Head of caudate nucleus (tissue), 42 donors: ENCODE measurements around the gene IRF3.

Experiments
- DNase-seq, 42 donors: peaks; one replicate each; pipeline versions ENCODE4 v3.0.0 to v3.0.0-alpha.2; 2020 to 2021; ENCODE audit warnings: mixed read lengths in 7 of 42
- intact Hi-C: fragments of 100-400 bp; cut with DNase I; formaldehyde crosslinking; loops from one replicate; pipeline ENCODE4 v1.15.0; 2022

IRF3 gene

DNA sequence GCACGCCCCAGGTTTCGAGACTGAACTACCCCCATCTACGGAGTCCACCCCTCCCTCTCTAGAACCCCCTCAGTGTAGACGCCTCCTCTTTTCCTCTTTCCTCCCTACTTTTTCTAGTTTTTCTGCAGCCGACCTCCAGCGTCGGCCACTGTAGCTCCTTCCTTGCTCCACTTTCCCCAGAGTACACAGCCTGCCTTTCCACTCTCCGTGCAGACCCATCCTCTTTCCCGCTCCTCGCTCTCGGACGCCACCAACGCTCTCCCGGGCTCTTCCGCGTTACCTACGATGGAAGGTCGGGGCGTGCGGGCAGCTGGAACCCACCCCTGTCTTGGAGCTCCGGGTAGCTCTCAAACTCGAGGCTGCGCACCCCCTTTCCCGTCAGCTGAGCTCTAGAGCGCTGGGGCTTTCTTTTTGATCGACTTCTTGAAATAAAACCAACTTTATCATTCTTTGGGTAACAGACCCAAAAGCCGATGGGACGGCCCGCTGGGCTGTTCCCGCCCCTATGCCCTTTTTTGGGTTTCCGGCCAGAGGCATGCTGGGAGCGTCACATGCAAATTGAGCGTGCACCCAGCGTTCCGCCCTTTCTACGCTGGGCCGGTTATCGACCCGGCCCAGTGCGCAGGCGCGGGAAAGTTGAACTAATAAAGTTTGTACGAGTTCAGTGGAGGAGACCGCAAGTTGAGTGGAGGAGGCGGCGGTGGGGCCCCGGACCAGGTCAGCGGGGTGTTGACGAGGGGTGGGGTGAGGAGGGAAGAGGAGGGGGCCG lies at the start of gene IRF3, which contains the start of gene BCL2L12:
TSS of gene IRF3 (minus strand) at position 507 of the 769 bp plus-strand sequence. CDS start 1,019 bp downstream, outside the sequence.
TSS of gene BCL2L12 (plus strand) at position 583 of the 769 bp plus-strand sequence. CDS start 760 bp downstream, outside the sequence.
- DNase-seq, result peak; percentile 92 to 100 (median 98)
- intact Hi-C loops, result loop anchor here (10.0 kb wide), 1 partner anchor 71 kb away; the partner anchor contains the start of gene PRR12

GRCh38 chr19:49713236-49713845 lies 47.7 kb upstream of the IRF3 start:
- intact Hi-C loops, result no loop called here
- DNase-seq, result no peak

DNA sequence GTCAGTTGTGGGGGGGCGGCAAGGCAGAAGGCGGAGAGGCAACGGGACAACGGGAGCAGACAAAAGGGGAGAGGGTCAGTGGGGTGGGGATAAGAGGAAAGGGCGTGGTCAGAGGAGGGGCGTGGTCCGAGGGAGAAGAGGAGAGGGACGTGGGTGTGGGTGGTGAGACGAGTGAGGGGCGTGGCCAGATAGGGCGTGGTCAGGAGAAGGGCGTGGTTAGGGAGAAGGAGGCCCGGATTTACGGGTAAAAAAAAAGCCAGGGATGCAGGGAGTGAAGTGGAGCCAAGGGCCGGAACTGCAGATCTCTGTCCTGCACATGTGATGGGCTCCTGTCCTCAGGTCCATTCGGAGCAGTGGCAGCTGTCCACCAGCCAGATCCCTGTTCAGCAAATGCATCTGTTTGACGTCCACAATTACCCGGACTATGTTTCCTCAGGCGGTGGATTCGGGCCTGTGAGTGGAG lies 46.8 kb upstream of the IRF3 start:
- peak in 19 of 42 donors; percentile 10 to 55 (median 33) for DNase-seq
- intact Hi-C loops, result no loop called here

GRCh38 chr19:49710372-49710951 lies 44.8 kb upstream of the IRF3 start:
- no peak for DNase-seq
- intact Hi-C loops, result no loop called here

GRCh38 chr19:49705919-49706318 lies 40.3 kb upstream of the IRF3 start:
- intact Hi-C loops, result no loop called here
- no peak for DNase-seq

DNA sequence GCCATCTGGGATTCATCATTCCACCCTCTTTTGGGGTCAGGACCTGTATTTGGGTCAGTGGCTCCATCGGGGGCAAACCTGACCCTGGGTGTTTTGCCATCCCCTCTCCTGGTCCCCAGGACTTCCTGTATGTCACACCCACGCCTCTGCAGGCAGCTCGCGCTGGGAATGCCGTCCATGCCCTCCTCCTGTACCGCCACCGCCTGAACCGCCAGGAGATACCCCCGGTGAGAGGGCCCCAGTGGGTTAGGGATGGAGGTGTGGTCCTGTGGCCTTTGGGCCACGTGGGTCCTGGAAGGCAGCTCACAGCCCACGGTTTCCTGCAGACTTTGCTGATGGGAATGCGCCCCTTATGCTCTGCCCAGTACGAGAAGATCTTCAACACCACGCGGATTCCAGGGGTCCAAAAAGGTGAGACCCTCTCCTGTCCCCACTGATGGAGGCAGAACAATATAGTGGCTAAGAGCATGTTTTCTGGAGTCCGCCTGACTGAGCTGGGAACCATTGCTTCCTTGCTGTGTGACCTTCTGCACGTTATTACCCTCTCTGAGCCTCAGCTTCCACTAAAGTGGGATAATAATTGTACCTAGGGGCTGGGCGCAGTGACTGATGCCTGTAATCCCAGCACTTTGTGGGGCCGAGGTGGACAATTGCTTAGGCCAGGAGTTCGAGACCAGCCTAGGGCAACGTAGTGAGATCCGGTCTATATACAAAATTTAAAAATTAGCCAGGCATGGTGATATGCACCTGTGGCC lies 39.4 kb upstream of the IRF3 start:
- no peak for DNase-seq
- intact Hi-C loops, result no loop called here

GRCh38 chr19:49701271-49701786 lies 35.7 kb upstream of the IRF3 start:
- no peak for DNase-seq
- intact Hi-C loops, result no loop called here

- intact Hi-C loops, result no loop called here
- no peak for DNase-seq
These were observed 34.9 kb upstream of the IRF3 start for GRCh38 chr19:49700563-49700962.

DNA sequence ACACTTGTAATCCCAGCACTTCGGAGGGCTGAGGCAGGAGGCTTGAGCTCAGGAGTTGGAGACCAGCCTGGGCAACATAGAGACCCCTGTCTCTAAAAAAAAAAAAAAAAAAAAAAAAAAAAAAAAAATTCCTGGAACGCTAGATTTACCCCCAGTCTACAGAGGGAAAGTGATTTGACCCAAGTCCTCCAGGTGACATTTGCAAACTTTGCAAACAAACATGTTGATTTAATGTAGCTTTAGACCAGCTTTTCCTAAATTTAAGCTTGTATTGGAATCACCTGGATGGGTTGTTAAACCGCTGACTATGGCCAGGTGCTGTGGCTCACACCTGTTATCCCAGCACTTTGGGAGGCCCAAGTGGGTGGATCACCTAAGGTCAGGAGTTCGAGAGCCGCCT lies 33.7 kb upstream of the IRF3 start:
- DNase-seq, result no peak
- intact Hi-C loops, result no loop called here

DNA sequence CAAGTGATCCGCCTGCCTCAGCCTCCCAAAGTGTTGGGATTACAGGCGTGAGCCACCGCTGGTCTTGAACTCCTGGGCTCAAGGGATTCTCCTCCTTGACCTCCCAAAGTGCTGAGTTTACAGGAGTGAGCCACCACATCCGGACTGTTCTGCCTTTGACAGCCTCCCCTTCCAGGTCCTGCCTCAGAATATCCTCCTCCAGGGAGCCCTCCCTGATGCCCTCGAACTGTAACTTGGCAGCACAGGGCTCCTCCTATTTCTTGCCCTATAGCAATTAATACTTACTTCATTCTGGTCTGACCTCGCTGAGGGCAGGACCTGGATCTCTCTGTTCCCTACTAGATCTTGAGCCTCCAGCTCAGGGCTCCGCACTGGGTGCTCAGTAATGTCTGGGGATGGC lies 31.2 kb upstream of the IRF3 start:
- no peak for DNase-seq

GRCh38 chr19:49696115-49696514 lies 30.5 kb upstream of the IRF3 start:
- intact Hi-C loops, result no loop called here
- no peak for DNase-seq

More for the DNA sequence above, 31.2 kb upstream of the IRF3 start:
- intact Hi-C loops, result no loop called here

GRCh38 chr19:49692147-49692506 lies 26.5 kb upstream of the IRF3 start:
- intact Hi-C loops, result no loop called here
- DNase-seq, result peak; percentile 35 to 83 (median 70)

- intact Hi-C loops, result no loop called here
- peak; percentile 73 to 93 (median 83) for DNase-seq
These were observed 25.8 kb upstream of the IRF3 start for GRCh38 chr19:49691243-49692146.

- peak; percentile 79 to 97 (median 92) for DNase-seq
- intact Hi-C loops, result no loop called here
These were observed 25.1 kb upstream of the IRF3 start, which contains the start of gene CPT1C for GRCh38 chr19:49690656-49691242. Gene CPT1C (plus strand): TSS chr19:49691116. CDS start chr19:49692253, 1,137 bp downstream.

DNA sequence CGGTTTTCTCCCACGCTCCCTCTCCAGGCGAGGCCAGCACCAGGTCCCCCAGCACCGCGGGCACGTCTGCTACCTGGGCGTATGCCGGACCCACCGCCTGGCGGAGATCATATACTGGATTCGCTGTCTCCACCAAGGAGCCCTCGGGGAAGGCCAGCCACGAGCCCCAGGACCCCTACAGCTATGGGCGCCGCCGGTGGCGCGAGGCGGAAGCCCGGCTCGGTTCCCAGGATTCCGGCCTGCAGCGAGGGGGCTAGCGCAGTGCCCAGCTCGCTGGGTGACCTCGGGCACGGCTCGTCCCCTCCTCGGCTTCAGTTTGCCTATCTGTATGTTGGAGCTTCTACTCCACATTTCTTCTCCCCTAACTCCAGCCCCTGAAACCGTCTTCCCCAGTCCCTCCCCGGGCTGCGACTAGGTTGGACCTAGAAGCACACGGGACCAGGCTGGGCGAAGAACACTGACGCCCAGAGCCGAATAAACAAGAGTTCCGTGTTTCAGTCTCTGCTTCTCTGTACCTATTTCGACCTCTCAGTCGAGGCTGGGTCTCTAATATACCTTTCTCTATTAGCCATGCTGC lies 24.5 kb upstream of the IRF3 start:
- intact Hi-C loops, result no loop called here
- peak in 2 of 42 donors; percentile 18 to 26 for DNase-seq

GRCh38 chr19:49689133-49690078 lies 23.7 kb upstream of the IRF3 start, which contains the start of gene ADM5:
Gene ADM5 (plus strand): TSS chr19:49689594. CDS start chr19:49689838, 244 bp downstream.
- DNase-seq, result peak; percentile 41 to 86 (median 72)
- intact Hi-C loops, result no loop called here
